Measurements from ENCODE around the gene CBLC.

Gene CBLC

GRCh38 chr19:44746946-44747738 lies 30.5 kb upstream of the CBLC start:
- DNase-seq, result peak; percentile 79

- DNase-seq, result no peak
Observed at GRCh38 chr19:44747739-44748425, 29.8 kb upstream of the CBLC start.

GRCh38 chr19:44748426-44749254 lies 29.1 kb upstream of the CBLC start, which contains the start of gene BCL3:
Gene BCL3 (plus strand): TSS chr19:44748708. CDS start chr19:44748791, 83 bp downstream.
- no peak for DNase-seq

- no peak for DNase-seq
Observed at GRCh38 chr19:44749292-44749691, 28.4 kb upstream of the CBLC start.

- DNase-seq, result no peak
Observed at GRCh38 chr19:44749994-44750393, 27.7 kb upstream of the CBLC start.

- DNase-seq, result no peak
Observed at GRCh38 chr19:44752123-44752815, 25.4 kb upstream of the CBLC start.

GRCh38 chr19:44752816-44753625 lies 24.7 kb upstream of the CBLC start:
- DNase-seq, result no peak

GRCh38 chr19:44753626-44753931 lies 24.1 kb upstream of the CBLC start:
- no peak for DNase-seq

- DNase-seq, result peak; percentile 89
Observed at GRCh38 chr19:44753932-44754749, 23.5 kb upstream of the CBLC start.

GRCh38 chr19:44754750-44755080 lies 23.0 kb upstream of the CBLC start:
- no peak for DNase-seq

- DNase-seq, result no peak
Observed at GRCh38 chr19:44755219-44755618, 22.5 kb upstream of the CBLC start.

GRCh38 chr19:44756089-44756562 lies 21.6 kb upstream of the CBLC start:
- no peak for DNase-seq

- DNase-seq, result no peak
Observed at GRCh38 chr19:44757057-44757734, 20.5 kb upstream of the CBLC start.

- DNase-seq, result no peak
Observed at GRCh38 chr19:44757735-44758505, 19.8 kb upstream of the CBLC start.

GRCh38 chr19:44758596-44758995 lies 19.1 kb upstream of the CBLC start:
- DNase-seq, result no peak

GRCh38 chr19:44759083-44759804 lies 18.4 kb upstream of the CBLC start:
- DNase-seq, result no peak

- no peak for DNase-seq
Observed at GRCh38 chr19:44762038-44762437, 15.7 kb upstream of the CBLC start.

GRCh38 chr19:44765033-44765948 lies 12.4 kb upstream of the CBLC start:
- no peak for DNase-seq

Measured in 8988T (cell line).